NCI-H2196 treated with DMSO at 0.1 percent for 48 hours (cell line): ENCODE results near the gene SYT7.
A peak's percentile ranks its signal among the peaks of the same experiment; 100 is the strongest.

Experiments used
- DNase-seq: peaks from one replicate; lab custom pipeline; 2025; ENCODE audit not compliant: unreplicated experiment; lab: John Stamatoyannopoulos, UW

SYT7 gene

DNA sequence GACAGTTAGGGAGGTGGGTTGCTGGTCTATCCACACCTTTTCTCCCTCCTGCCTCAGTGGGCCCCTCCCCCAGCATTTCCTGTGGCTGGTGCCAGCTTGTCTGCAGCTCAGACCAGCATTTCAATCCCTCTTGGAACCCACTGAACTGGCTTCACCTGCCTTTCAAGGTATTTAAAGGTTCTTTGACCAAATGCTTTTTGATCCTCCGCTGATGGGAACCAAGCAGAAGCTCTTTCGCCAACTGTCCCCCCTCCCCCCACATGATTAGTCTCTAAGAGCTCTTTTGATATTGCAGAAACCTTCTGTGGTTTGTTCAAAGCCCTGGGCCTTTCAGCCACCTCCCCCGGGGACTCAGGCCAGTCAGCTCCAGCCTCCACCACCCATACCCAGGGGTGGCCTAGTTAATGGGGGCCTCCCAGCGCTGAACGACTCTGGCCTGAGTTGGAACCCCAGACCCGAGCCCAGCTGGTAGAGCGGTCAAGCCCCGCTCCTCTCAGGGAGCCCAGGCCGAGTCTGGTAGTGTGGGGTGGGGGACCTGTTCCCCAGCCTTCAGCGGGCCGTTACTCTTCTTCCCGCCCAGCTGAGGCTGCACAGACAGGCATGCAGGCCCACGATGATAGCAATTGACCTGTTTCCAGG, 6.0 kb upstream of the SYT7 start:
- no peak for DNase-seq

DNA sequence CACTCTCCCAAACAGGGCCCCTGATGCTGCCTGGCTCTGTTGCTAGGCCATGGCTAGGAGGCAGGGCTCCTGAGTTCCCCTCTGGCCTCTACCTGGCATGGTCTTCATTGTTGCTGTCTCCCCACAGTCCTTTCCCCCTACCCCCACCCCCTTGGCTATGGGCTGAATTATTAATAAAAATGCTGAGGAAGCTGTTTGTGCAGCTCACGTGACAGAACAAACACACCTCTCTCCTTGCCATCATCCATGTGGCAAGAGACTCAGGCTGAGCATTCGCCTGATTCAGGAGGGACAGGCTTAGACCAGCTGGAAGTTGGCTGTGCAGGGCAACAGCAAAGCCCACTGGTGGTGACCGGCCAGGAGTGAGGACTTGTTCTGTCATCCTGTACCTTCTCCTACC, 4.2 kb upstream of the SYT7 start:
- DNase-seq, result no peak

GRCh38 chr11:61581931-61582330, 1.1 kb upstream of the SYT7 start:
- no peak for DNase-seq

DNA sequence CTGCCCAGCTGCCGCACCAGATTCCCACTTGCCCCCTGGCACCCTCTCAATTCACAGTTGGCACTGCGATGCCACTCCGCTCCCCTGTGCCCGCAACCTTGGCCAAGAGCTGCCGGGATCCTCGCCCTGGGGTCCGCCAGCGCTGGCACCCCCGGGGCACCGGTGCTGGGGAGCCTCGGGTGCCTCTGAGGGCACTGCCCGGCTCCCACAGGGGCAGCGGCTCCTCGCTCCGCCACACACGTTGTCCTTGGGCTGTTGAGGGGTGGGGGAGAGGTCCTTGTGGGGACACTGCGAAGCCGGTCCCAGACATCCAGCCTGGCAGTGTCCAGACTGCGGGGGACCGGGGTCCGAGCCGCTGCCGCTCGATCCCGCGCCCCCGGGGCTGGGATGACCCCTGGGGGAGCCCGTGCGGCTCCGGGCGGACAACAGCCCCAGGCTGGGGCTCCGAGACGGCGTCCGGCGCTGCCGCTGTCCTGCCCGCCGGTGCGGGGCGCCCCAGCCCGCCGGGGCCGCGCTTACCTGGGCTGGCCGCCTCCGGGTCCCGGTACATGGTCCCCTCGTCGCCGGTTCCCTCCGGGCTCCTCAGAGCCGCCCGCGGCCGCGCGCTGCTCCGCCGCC, 496 bp downstream of the SYT7 start:
- no peak for DNase-seq

- no peak for DNase-seq
These were observed 1.1 kb downstream of the SYT7 start for GRCh38 chr11:61579676-61580270.

- no peak for DNase-seq
These were observed 1.8 kb downstream of the SYT7 start for GRCh38 chr11:61578819-61579675.

DNA sequence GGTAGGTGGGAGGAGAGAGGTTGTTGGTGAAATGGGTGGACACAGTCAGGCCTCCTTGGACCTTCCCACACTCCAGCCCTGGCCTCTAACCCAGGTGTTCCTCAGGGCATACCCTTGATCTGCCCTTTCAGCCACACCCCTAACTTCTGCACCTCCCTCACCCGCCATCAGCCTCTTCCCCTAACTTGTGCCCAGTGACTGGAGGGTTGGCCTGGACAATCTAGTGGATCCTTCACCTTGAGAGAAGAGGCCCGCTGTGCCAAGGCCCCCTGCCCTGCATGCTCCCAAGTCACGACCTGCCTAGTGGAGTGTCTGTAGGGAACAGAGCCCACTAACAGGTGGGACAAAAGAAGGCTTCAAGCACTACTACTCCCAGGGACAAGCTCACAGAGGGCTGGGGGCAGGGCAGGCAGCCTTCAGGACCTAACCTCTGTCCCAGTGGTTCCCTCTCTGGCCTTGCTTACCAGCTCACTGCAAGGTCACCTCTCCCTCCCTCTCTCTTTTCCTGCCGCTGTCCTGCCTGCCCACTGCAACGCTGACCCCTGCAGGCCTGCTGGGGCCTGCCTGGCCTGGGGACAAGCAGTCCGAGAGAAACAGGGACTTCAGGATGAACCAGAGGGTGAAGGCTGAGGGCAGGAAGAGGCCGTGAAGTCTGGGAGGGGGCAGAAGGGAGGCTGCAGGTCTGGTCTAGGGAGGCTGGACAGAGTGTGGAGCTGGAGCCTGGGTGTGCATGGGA, 3.3 kb downstream of the SYT7 start:
- DNase-seq, result peak; percentile 51

DNA sequence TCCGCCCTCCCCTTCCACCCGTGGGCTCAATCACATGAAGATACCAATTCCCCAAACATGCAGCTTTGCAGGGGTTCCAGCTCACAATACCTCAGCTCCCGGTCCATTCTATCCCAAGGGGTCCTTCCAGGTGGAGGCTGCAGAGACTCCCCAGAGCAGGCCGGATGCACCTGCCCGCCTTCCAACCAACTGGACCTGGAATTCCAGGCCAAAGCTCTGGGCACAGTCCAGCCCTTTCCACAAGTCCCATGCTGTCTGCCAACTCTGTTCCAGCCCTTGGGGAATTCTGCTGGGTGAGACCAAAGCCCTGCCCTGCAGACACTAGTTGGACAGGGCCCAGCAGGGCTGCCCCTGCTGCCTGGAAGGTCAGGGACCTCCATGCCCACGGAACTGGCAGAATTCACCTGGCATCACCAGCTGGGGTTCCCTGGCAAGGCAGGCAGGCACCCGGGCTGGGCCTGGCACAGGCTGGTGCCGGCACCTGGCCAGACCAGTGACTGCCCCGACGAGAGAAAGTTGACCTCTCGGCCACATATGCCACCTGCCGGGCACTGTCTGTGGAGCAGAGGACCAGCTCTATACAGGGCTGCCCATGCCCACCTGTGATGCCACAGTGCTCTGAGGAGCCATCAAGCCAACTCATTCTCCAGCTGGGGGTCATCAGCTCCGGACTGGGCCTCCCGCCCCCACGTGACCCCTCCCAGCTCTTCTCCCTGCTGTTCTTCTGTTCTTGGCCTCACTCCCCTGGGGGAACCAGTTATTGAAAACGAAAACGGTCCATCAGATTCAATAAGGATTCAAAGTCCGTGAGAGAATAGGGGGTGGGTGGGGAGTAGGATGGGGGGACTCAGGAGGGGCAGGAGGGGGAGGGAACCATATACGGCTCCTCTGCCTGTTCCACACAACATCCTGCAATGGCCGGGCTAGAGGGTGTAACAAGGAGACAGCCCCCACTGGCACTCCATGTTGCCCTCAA, 4.7 kb downstream of the SYT7 start:
- no peak for DNase-seq

- DNase-seq, result no peak
These were observed 6.3 kb downstream of the SYT7 start for GRCh38 chr11:61574611-61575010.

DNA sequence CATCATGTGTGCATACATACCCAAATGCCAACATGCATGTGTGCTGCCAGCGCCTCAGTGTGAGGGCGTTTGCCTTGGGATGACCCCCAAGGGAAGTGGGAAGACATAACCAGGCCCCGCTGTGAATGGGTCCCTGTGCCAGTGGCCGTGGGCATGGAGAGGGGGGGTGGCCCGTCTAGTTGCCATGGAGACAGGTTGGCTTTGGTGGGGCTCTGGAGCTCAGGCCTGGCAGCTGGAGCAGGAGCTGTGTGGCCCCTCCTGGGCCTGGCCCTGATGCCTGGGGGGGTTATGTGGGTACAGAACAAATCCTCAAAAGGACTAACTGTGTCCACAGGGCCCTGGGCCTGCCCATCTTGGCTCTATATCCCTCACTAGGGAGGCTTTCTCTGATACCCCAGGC, 8.0 kb downstream of the SYT7 start:
- no peak for DNase-seq

GRCh38 chr11:61571869-61572268, 9.0 kb downstream of the SYT7 start:
- no peak for DNase-seq

DNA sequence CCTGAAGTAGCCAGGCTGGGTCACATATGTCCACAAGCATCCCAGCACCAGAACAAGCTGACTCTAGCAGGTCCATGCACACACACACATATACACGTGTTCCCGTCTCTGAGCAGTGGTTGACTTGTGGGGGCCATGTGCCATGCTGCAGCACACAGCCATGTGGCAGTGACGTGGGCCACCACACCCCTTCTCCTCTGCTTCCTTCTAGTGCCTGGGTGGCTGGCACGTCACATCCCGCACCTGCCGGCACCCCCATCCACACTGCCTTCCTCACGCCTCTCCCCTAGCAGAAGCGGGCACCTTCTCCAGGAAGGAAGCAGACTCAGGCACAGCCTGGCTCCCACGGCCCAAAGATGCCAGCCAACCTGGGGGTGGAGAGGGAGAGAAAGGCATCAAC, 9.5 kb downstream of the SYT7 start:
- DNase-seq, result no peak

DNA sequence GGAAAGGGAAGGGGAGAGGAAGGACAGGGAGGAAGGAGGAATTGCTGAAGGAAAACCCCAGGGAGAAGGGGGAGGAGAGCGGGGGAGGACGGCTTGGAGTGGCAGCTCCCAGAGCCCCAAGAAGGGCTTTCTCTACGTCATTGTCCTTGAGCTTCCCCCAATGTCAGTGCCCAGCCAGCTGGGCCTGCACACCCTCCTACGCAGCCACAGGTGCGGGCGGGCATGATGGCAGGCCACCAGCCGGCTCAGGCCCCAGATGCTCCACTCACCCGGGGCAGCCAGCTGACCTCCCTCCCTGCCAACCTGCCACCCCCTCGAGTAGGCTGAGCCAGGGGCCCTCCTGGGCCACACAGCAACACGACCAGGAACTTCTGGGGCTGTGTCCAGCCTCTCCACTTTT, 11.2 kb downstream of the SYT7 start:
- no peak for DNase-seq

- DNase-seq, result no peak
These were observed 11.9 kb downstream of the SYT7 start for GRCh38 chr11:61569018-61569417.

DNA sequence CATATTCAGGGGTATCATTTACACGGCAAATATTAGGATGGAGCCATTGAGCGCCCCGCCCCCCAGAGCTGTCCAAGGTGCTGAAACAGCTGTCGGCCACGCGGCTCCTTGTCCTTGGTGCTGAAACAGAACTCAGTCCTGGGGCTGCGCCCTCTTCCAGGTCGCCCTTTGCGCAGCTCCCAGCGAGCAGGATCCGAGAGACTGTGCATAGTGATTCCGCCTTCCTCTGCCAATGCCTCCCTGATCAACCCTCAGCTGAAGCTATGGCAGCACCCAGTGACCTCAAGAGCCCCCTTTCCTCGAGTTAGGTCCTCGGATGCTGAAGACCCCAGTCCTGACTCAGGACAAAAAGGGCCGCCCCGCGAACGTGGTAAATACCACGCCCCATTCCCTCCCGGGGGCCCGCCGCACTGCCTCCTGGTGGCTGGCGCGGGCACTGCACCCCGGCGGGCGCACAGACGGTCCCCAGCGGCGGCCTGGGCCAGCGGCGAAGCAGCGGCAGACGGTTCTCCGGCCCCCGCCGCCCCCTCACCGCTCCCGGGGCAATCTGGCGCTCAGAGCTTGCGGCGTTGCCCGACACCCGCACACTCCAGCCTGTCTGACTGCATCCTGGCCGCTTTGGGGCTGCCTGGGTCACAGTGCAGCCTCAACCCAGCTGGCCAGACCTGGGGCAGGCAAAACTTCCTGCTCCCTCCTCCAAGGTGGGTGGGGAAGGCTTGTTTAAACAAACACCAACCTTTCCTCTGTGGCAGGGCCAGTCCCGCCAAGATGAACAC, 13.4 kb downstream of the SYT7 start:
- no peak for DNase-seq

GRCh38 chr11:61564936-61565696, 15.8 kb downstream of the SYT7 start:
- no peak for DNase-seq

DNA sequence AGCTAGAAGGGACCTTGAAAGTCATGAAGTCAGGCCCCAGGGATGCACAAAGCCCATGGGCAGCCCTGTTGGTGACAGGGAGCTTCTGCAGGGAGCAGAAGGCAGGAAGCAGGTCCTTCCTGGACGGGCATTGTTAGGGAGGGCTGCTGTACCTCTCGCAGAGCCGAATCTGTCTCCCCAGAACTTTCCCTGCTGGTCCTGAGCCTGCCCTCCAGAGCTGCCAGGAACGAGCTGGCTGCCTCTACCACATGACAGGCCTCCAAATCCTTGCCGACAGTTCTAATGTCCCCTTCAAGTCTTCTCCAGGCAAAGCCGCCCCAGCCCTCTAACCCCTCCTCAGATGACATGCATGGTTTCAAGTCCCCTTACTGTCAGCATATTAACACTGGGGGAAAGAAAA, 20.1 kb downstream of the SYT7 start:
- no peak for DNase-seq

DNA sequence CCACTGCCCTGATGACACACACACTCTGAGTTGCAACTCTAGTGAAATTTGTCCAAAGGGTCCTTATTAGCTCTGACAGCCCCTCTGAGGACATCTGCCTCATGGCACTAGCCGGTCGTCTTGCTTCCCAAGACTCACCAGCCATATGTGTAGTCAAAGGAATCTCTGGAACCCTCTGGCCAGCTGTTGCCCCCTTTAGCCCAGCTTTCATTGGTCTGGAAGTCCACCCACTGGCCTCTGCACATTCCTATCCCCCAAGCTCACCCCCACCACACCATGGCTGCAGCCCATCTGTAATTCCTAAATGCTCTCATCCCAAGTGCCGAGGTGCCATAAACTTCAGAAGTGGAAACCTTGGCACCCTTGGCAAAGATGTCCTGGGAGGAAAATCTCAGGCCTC, 24.3 kb downstream of the SYT7 start:
- no peak for DNase-seq

DNA sequence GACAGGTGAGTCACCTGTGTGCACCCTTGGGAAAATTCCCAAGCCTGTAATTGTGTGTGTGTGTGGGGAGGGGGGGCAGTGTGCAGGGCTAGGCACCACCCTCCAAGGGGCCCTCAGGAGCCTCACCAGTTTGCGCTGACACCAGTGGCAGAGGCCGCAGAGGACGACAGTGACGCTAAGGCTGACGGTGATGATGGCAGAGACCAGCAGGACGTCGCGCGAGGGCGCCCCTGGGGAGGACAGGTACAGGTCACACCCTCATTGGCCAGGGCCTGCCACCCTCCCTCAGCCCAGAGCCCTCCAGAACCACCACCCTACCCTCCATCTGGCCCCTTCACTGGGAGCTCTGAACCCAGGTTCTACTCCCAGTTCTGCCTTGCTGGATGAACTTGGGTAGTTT, 24.9 kb downstream of the SYT7 start:
- DNase-seq, result no peak
